ENCODE results near the gene TRMT10C. TPM values are rescaled to one million over a fixed set of nuclear protein-coding genes. Genes with fewer than 3 reads are reported as not detected.
A peak's percentile ranks its signal among the peaks of the same experiment; 100 is the strongest.
"Not testable (repeated sequence)": the region's sequence is repeated elsewhere in the genome, so short reads cannot be mapped to it uniquely, and the experiment has no call there.

TRMT10C gene
- total RNA-seq, 1 donor from 2014 or later, result 40.5 TPM

DNA sequence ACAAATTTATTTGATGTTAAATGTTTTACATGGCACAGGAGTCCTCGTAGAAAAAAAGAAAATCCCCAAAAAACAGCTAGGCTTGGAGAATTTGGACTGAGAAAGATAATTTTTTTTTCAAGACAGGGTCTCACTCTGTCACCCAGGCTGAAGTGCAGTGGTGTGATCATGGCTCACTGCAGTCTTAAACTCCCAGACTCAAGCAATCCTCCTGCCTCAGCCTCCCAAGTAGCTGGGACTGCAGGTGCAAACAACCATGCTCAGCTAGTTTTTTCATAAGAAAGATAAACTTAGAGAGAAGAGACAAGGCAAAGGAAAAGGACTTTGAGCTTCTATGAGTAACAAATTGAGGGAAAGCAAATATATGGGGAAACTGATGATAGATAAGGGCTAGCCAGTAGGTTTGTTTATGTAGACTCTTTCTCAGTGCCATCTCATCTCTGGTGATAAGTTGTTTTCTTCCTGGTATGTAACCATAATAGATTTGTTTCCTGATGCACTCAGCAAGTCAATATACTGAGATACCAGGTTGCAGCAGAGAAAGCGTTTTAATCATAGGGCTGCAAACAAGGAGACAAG, 13.1 kb upstream of the TRMT10C start:
- DNase-seq (ENCODE audit: low read depth), result no peak

DNA sequence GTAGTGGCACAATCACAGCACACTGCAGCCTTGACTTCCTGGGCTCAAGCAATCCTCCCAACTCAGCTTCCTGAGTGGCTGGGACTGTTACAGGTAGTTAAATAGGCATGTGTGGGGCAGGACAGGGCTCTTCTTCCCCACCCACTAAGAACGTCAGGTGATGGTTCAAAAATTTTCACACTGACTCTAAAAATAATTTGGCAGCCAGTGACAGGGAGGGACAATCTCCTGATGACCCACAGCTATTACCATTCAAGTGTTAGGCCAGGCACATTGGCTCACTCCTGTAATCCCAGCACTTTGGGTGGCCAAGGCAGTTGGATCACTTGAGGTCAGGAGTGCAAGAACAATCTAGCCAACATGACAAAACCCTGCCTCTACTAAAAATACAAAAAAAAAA, 12.2 kb upstream of the TRMT10C start:
- no peak for DNase-seq (ENCODE audit: low read depth)

DNA sequence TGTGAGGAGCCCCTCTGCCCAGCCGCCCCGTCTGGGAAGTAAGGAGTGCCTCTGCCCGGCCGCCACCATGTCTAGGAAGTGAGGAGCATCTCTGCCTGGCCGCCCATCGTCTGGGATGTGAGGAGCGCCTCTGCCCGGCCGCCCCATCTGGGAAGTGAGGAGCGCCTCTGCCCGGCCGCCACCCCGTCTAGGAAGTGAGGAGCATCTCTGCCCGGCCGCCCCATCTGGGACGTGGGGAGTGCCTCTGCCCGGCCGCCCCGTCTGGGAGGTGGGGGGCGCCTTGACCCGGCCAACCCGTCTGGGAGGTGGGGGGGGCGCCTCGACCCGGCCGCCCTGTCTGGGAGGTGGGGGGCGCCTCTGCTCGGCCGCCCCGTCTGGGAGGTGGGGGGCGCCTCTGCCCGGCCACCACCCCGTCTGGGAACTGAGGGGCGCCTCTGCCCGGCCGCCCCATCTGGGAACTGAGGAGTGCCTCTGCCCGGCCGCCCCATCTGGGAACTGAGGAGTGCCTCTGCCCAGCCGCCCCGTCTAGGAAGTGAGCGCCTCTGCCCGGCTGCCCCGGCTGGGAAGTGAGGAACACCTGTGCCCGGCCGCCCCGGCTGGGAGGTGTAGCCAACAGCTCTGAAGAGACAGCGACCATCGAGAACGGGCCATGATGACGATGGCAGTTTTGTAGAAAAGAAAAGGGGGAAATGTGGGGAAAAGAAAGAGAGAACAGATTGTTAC, 10.1 kb upstream of the TRMT10C start:
- not testable (repeated sequence) for DNase-seq (ENCODE audit: low read depth)

DNA sequence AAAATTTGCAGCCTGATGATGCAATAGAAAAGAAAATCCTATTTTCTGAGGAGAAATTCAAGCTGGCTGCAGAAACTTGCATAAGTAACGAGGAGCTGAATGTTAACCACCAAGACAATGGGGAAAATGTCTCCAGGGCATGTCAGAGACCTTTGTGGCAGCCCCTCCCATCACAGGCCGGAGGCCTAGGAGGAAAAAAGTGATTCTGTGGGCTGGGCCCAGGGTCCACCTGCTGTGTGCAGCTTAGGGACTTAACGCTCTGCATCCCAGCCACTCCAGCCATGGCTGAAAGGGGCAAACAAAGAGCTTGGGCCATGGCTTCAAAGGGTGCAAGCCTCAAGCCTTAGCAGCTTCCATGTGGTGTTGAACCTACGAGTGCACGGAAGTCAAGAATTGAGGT, 8.3 kb upstream of the TRMT10C start:
- not testable (repeated sequence) for DNase-seq (ENCODE audit: low read depth)

DNA sequence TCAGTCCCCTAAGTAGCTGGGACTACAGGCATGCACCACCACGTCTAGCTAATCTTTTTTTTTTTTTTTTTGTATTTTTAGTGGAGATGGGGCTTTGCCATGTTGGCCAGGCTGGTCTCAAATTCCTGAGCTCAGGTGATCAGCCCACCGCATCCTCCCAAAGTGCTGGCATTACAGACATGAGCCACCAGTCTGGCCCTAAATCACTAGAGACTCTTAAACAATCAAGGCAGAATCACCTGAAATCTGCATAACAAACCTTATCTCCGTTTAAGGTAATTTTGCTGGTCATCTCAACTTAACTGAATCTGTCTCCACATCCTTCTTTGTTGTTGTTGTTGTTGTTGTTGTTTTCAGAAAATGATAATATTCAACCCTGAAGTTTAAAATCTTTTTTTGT, 5.6 kb upstream of the TRMT10C start:
- DNase-seq (ENCODE audit: low read depth), result no peak

DNA sequence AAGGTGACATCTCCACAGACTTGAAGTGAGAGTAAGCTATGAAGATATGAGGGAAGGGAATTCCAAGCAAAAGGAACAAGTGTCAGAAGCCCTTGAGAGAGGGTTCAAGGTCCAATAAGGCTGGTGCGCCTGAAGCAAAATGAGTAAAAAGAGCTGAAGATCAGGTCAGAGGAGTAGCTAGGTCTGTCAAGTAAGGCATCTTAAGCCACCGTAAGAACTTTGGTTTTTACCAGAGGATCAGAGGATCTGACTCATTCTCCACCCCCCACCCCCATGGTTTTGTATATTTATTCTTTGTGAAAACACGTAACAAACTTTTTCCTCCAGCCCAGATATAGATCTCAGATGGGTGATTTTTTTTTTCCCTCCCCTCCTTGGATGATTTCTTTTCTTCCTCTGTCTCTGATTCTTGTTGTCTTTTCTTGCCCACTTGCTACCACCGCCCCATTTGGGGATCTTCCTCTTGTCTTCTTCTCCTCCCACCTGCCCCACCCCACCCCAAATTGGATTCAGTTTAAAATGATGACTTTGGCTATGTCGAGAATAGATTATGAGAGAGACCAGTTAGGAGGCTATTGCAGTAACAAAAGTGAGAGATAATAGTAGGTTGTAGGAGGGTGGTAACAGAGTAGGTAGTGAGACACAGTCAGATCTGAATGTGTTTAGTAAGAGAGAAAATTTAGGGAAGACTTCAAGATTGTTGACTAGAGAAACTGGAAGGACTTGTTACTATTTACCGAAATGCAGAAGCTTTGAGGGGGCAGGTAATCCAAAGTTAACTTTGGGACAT, 6.1 kb downstream of the TRMT10C start:
- no peak for DNase-seq (ENCODE audit: low read depth)

DNA sequence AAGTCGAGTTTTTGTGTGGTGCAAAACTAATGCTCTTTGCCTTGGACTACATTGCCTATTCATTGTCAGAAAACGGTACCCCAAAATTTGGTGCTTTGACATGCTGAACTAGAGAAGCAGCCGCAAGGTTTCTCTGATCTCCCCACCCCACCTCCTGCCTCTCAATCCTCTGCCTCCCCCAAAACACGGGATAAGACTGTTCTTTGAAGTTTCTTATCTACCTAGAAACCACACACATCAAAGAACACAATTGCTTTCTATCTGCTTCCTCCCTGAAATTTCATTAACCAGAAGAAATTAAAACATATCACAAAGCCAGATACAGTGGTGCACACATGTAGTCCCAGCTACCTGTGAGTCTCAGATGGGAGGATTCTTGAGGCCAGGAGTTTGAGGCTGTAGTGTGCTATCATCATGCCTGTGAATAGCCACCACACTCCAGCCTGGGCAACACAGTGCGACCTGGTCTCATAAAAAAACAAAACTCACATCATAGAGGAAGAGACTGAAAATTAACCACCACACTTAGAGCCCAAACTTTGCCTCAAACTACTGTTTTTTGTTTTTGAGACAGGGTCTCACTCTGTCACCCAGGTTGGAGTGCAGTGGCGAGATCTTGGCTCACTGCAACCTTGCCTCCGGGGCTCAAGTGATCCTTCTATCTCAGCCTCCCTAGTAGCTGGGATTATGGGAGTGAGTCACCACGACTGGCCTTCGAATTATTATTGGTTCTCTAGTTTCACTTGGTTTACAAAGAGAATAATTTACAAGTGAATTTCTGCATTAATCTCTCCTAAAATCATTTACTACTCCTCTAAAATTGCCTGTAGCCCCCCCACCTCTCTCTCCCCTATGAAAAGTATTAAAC, 9.6 kb downstream of the TRMT10C start:
- no peak for DNase-seq (ENCODE audit: low read depth)

DNA sequence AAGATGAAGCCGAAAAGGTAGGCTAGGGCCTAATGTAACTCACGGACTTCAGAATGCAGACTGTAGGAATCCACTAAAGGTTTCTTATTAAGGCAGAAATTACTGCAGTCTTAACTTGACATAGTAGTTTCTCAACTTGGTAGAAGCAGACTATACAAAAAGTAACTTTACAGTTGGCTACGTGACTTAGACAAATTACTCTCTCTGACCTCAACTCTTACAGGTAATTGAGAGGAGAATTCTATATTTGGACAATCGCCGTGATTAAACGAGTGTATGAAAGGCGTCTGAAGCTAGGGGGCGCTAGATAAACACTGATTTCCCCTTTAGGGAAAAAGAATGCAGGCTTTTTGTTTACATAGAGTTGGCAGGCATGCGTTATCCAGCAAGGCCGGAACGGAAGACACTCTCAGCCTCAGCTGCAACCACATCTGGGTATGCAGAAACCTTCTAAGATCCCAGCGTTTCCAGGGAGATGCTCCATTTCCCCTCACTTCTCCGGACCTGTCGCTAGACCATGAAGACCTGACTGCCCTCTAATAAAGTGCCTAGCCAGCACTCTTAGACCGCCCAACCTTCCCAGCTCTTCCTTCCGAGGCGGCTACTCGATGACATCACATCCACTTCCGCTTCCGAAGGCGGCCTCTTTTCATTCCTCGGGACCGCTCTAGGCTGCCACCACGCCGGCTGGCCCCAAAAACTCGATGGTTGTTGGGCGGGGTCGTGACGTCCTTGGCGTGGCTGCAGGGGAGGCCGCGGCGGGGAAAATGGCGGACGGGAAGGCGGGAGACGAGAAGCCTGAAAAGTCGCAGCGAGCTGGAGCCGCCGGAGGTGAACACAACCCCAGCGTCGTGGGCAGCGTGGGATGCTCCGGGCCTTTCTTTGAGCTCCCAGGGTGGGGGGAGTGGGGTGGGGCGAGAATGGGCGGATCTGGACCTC, 12.1 kb downstream of the TRMT10C start, which contains the start of gene PCNP:
Gene PCNP, plus strand, starts transcription at position 732 of the 939 bp plus-strand sequence. Its CDS starts 36 bp downstream, at position 768.
- peak; percentile 100 for DNase-seq (ENCODE audit: low read depth)

DNA sequence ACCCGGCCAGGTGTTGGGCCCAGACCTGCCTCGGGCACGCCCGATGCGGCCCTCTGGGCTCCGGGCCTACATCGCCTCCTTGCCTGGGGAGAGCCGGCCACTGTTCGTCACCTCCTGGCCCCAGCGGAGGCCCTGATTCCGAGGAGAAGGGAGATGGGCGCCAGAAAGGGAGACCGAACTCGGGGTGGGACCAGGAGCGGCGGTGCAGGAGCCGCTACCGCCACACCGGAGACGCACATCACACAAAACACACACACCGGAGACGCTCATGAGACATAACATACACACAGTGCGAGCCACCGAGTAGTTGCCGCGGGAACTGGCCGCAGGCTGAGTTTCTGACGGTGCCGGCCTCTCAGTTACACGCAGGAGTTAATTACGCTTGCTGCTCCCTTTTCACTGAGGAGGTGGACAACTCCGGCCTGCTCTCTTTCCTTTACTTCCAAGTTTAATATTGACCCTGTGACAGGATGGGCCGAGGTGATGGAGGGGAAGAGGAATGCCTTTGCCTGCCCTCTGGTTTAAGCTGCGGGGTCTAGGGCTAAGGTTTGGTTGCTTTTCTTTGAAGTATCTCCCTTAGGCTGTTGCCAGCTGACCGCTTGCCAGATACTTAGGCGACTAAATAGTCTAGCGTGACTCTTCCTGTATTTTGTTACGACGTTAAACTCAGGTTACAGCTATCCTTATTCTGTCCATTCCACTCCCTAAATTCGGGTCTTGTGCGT, 12.9 kb downstream of the TRMT10C start:
- DNase-seq (ENCODE audit: low read depth), result peak; percentile 62

DNA sequence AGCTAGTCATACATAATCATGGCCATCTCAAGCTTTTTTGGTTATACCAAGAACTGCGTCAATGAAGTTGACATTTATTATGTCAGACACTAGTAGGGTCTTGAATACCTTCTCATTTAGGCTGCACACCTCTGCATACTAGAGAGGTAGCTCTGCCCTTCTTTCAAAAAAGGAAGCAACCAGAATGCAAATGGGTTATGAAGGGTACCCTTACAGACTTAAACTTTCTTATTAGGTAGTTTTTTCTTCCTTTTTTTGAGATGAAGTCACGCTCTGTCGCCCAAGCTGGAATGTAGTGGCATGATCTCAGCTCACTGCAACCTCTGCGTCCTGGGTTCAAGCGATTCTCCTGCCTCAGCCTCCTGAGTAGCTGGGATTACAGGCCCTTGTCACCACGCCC, 15.6 kb downstream of the TRMT10C start:
- no peak for DNase-seq (ENCODE audit: low read depth)

DNA sequence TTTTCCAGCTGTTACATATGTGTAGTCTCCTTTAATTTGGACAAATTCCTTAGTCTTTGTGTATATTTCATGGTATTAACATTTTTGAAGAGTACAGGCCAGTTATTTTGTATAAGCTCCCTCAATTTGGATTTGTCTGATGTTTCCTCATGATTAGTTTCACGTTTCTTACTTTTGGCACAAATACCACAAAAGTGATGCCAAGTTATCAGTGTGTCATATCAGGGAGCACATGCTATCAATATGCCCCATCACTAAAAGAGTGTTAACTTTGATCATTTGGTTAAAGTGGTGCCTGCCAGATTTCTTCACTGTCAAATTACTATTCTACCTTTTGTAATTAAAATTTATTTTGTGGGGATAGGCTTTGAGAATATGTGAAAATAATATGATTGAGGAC, 26.9 kb downstream of the TRMT10C start:
- DNase-seq (ENCODE audit: low read depth), result no peak

DNA sequence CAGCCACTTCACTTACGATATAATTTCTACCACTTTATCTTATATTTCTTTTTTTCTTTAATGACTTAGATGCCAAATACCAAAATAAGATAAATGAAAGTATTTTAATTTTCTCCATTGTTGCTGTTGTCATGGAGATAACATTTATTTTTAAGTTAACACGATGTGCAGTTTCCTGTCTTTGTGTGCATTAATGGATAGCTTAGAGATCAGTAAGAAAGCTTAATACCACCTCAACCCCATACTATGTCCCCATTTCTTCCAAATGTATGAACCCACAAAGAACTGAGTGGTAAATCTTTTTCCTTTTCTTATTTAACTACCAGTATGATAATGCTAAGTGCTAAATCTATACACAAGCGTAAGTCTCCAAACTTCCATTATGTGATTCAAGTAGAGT, 29.4 kb downstream of the TRMT10C start:
- DNase-seq (ENCODE audit: low read depth), result no peak

DNA sequence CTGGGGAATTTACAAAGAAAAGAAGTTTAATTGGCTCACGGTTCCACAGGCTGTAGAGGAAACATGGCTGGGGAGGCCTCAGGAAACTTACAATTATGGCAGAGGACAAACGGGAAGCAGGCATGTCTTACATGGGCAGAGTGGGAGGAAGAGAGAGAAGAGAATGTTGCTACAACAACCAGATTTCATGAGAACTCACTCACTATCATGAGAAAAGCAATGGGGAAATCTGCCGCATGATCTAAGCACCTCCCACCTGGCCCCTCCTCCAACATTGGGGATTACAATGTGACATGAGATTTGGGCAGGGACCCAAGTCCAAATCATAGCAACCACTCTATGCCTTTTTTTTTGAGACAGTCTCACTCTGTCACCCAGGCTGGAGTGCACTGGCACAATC, 41.1 kb downstream of the TRMT10C start:
- DNase-seq (ENCODE audit: low read depth), result no peak

DNA sequence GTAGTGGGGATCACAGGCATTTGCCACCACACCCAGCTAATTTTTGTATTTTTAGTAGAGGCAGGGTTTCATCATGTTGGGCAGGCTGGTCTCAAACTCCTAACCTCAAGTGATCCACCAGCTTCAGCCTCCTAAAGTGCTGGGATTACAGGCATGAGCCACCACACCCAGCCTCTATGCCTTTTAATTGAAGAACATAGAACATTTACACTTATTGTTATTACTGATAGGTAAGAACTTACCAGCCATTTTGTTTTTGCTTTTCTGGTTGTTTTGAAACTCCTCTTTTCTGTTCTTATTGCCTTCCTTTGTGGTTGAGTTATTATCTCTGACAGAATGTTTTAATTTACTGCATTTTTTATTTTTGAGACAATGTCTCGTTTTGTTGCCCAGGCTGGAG, 41.5 kb downstream of the TRMT10C start:
- DNase-seq (ENCODE audit: low read depth), result no peak

DNA sequence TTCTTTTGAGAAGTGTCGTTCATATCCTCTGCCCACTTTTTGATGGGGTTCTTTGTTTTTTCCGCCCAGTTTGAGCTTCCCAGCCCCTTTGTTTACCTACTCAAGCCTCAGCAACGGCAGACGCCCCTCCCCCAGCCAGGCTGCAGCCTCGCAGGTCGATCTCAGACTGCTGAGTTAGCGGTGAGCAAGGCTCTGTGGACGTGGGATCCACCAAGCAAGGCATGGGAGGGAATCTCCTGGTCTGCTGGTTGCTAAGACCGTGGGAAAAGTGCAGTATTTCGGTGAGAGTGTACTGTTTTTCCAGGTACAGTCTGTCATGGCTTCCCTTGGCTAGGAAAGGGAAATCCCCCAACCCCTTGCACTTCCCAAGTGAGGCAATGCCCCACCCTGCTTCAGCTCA, 43.7 kb downstream of the TRMT10C start:
- DNase-seq (ENCODE audit: low read depth), result not testable (repeated sequence)

DNA sequence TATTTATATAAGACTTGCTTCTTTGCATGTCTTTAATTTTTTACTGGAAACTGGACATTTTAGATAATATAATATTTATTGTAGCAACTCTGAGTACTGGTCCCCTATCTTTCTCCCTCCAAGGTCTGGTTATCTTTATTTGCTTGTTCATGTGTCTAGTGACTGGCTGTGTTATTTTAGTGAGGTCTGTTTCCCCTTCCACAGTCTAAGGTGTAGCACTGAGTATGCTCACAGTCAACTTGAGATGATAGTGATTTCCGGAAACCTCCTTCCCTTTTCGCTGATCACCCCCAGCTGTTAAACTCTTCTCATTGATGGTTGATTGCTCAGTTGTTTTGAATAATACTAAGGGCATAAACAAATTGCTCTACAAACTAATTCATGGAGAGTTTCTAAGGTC, 49.4 kb downstream of the TRMT10C start:
- no peak for DNase-seq (ENCODE audit: low read depth)

DNA sequence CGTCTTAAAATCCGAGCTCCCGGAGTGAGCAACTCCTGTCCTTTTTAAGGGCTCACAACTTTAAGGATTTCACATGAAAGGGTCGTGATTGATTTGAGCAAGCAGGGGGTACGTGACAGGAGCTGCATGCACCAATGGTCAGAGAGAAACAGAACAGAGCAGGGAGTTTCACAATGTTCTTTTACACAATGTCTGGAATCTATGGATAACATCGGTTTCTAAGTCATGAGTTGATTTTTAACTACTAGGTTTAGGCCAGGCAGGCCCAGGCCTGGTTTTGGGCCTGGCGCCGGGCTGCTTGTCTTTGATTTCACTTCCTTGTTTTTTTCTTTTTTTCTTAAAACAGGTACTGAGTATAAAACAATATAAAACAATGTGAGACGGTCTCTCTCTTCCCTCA, 51.3 kb downstream of the TRMT10C start:
- DNase-seq (ENCODE audit: low read depth), result not testable (repeated sequence)

DNA sequence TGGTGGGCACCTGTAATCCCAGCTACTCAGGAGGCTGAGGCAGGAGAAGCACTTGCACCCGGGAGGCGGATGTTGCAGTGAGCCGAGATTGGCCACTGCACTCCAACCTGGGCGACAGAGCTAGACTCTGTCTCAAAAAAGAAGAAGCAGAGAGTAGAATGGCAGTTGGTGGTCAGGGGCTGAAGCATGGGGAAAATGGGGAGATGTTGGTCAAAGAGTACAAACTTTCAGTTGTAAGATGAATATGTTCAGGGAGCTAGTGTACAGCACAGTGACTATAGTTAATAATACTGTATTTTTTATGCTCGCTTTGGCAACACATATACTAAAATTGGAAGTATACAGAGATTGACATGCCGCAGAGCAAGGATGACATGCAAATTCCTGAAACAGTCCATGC, 53.9 kb downstream of the TRMT10C start:
- no peak for DNase-seq (ENCODE audit: low read depth)
